Measurements from ENCODE around the gene RAB9B. TPM values are rescaled to one million over a fixed set of nuclear protein-coding genes. Genes with fewer than 3 reads are reported as not detected.

Gene RAB9B
- total and polyA plus RNA-seq, 2 donors (not counting 1 experiment from before 2014, with no cell fraction given) = 0.43 to 0.44 TPM

- intact Hi-C loops (cut with micrococcal nuclease) = no loop called here
- H3K27ac ChIP-seq (ENCODE audit: low read length in 2 of 2) = no peak overlapping the region
Measured at GRCh38 chrX:103797691-103798090, 34.4 kb downstream of the RAB9B start.

GRCh38 chrX:103794119-103794518 is 37.9 kb downstream of the RAB9B start:
- ChIA-PET POLR2A (no interaction called here), CTCF (no interaction called here)
- no peaks in the 10 kb centered on the region for H3K27me3 Mint-ChIP-seq
- Histone ChIP-seq H3K9ac (ENCODE audit: low read length) (no peak overlapping the region), H3K27me3 (replicated peaks in 1 of 4; ENCODE audit: control extremely low read depth in 1 of 4, control insufficient read depth in 3 of 4, insufficient read depth in 4 of 4, low read length in 3 of 4) (peaks cover 0 to 3% (median 0%) of the 10 kb centered on the region in 4 experiments), H3K9me3 (ENCODE audit: control extremely low read depth in 1 of 3, control insufficient read depth in 2 of 3, insufficient read depth in 1 of 3, low read length in 2 of 3) (peaks cover 0 to 4% (median 0%) of the 10 kb centered on the region in 3 donors), H3K4me1 (ENCODE audit: control insufficient read depth in 2 of 2, insufficient read depth in 2 of 2, low read length in 2 of 2) (peaks cover 3 to 4% of the 10 kb centered on the region in 2 donors), H3K79me2 (ENCODE audit: control insufficient read depth, insufficient read depth, low read length) (no peaks in the 10 kb centered on the region), H3K4me3 (ENCODE audit: control extremely low read depth in 1 of 5, extremely low read depth in 1 of 5, insufficient read depth in 1 of 5, low read depth in 2 of 5, low read length in 4 of 5) (no peak overlapping the region), H3K4me2 (replicated peaks; ENCODE audit: low read depth, low read length, poor library complexity, severe bottlenecking) (no peak overlapping the region), H3K36me3 (replicated peaks in 1 of 2; ENCODE audit: control extremely low read depth in 1 of 2, control insufficient read depth in 1 of 2, extremely low read depth in 1 of 2, insufficient read depth in 2 of 2, low read length in 1 of 2) (no peaks in the 10 kb centered on the region), H2AFZ (ENCODE audit: insufficient read depth, low read depth, low read length, poor library complexity, severe bottlenecking) (no peak overlapping the region), H3K27ac (ENCODE audit: low read length in 2 of 2) (no peak overlapping the region), H4K20me1 (ENCODE audit: control insufficient read depth, insufficient read depth, low read length, poor library complexity, severe bottlenecking) (no peaks in the 10 kb centered on the region)
- no peak overlapping the region for H3K4me3 Mint-ChIP-seq
- peaks cover 6% of the 10 kb centered on the region for H3K4me1 Mint-ChIP-seq
- no peak overlapping the region for H3K27ac Mint-ChIP-seq
- no peak for DNase-seq
- no peak for TF ChIP-seq CTCF (IDR thresholded peaks at IDR 0.05)
- no peak for TF ChIP-seq EZH2 (IDR thresholded peaks at IDR 0.05; ENCODE audit: borderline replicate concordance, insufficient read depth, low read depth, low read length, poor library complexity, severe bottlenecking)
- no CpG with 5 or more reads among the region's 4 CpGs for WGBS (ENCODE audit: insufficient coverage)
- no peak for ATAC-seq (ENCODE audit: low read depth)
- no peaks in the 10 kb centered on the region for H3K9me3 Mint-ChIP-seq (ENCODE audit: insufficient read depth)
- intact Hi-C loops (cut with micrococcal nuclease) = no loop called here

More at GRCh38 chrX:103797691-103798090, 34.4 kb downstream of the RAB9B start:
- Histone ChIP-seq H3K4me3 (ENCODE audit: control extremely low read depth in 1 of 5, extremely low read depth in 1 of 5, insufficient read depth in 1 of 5, low read depth in 2 of 5, low read length in 4 of 5) (no peak overlapping the region), H3K9me3 (ENCODE audit: control extremely low read depth in 1 of 3, control insufficient read depth in 2 of 3, insufficient read depth in 1 of 3, low read length in 2 of 3) (peaks cover 0 to 4% (median 0%) of the 10 kb centered on the region in 3 donors), H3K79me2 (ENCODE audit: control insufficient read depth, insufficient read depth, low read length) (no peaks in the 10 kb centered on the region), H3K9ac (ENCODE audit: low read length) (no peak overlapping the region), H4K20me1 (ENCODE audit: control insufficient read depth, insufficient read depth, low read length, poor library complexity, severe bottlenecking) (no peaks in the 10 kb centered on the region), H2AFZ (ENCODE audit: insufficient read depth, low read depth, low read length, poor library complexity, severe bottlenecking) (no peak overlapping the region), H3K4me1 (ENCODE audit: control insufficient read depth in 2 of 2, insufficient read depth in 2 of 2, low read length in 2 of 2) (no peaks in the 10 kb centered on the region), H3K36me3 (replicated peaks in 1 of 2; ENCODE audit: control extremely low read depth in 1 of 2, control insufficient read depth in 1 of 2, extremely low read depth in 1 of 2, insufficient read depth in 2 of 2, low read length in 1 of 2) (no peaks in the 10 kb centered on the region), H3K27me3 (replicated peaks in 1 of 4; ENCODE audit: control extremely low read depth in 1 of 4, control insufficient read depth in 3 of 4, insufficient read depth in 4 of 4, low read length in 3 of 4) (peaks cover 0 to 3% (median 0%) of the 10 kb centered on the region in 4 experiments), H3K4me2 (replicated peaks; ENCODE audit: low read depth, low read length, poor library complexity, severe bottlenecking) (no peak overlapping the region)
- DNase-seq (no peak), ATAC-seq (ENCODE audit: low read depth) (no peak)
- no CpG with 5 or more reads among the region's 2 CpGs for WGBS (ENCODE audit: insufficient coverage)
- ChIA-PET POLR2A (no interaction called here), CTCF (no interaction called here)
- Mint-ChIP-seq H3K4me3 (no peak overlapping the region), H3K27ac (no peak overlapping the region), H3K9me3 (ENCODE audit: insufficient read depth) (no peaks in the 10 kb centered on the region), H3K4me1 (no peaks in the 10 kb centered on the region), H3K27me3 (no peaks in the 10 kb centered on the region)
- TF ChIP-seq CTCF (IDR thresholded peaks at IDR 0.05) = no peak

Measured in B cell (primary cell).